Endodermal cell (in vitro differentiated cells): ENCODE measurements around the gene TES. TPM values are rescaled to one million over a fixed set of nuclear protein-coding genes. Genes with fewer than 3 reads are reported as not detected.

Source experiments
- DNase-seq: peaks from one replicate; pipeline ENCODE4 v3.0.0-alpha.2; 2017
- H3K27ac ChIP-seq: 2 replicates; pipeline ENCODE4 v1.5.1; 2013; ENCODE audit warnings: mild to moderate bottlenecking, low read depth, low read length, moderate library complexity
- H3K27me3 ChIP-seq: 2 replicates; pipeline ENCODE4 v1.6.1; 2013; ENCODE audit warnings: mild to moderate bottlenecking, low read length, moderate library complexity; ENCODE audit not compliant: insufficient read depth, control insufficient read depth, poor library complexity, severe bottlenecking
- H3K36me3 ChIP-seq: 2 replicates; pipeline ENCODE4 v1.7.0; 2013; ENCODE audit warnings: mild to moderate bottlenecking, low read length, moderate library complexity; ENCODE audit not compliant: control insufficient read depth, insufficient read depth
- H3K4me1 ChIP-seq: one replicate; pipeline ENCODE4 v1.7.0; 2013; ENCODE audit warnings: low read length; ENCODE audit not compliant: control insufficient read depth, insufficient read depth
- H3K4me3 ChIP-seq: 2 replicates; pipeline ENCODE4 v1.5.1; 2013; ENCODE audit warnings: mild to moderate bottlenecking, low read length, moderate library complexity
- H3K9ac ChIP-seq: 2 replicates; pipeline ENCODE4 v1.6.1; 2013; ENCODE audit warnings: mild to moderate bottlenecking, low read length, moderate library complexity; ENCODE audit not compliant: poor library complexity, severe bottlenecking; ENCODE audit errors: extremely low read depth
- H3K9me3 ChIP-seq: 2 replicates; pipeline ENCODE4 v1.6.1; 2013; ENCODE audit warnings: mild to moderate bottlenecking, low read length, moderate library complexity; ENCODE audit not compliant: control insufficient read depth
- H3K27ac Mint-ChIP-seq: 2 replicates; pipeline ENCODE4 v1.8.0; 2020; ENCODE audit warnings: mixed read lengths
- H3K27me3 Mint-ChIP-seq: 2 replicates; pipeline ENCODE4 v1.8.0; 2021; ENCODE audit warnings: mild to moderate bottlenecking, mixed read lengths; ENCODE audit not compliant: insufficient read depth
- H3K36me3 Mint-ChIP-seq: 2 replicates; pipeline ENCODE4 v1.8.0; 2020; ENCODE audit warnings: low read depth, mixed read lengths
- H3K4me1 Mint-ChIP-seq: 2 replicates; pipeline ENCODE4 v1.8.0; 2020; ENCODE audit warnings: mixed read lengths
- H3K4me3 Mint-ChIP-seq: 2 replicates; pipeline ENCODE4 v1.8.0; 2020; ENCODE audit warnings: mild to moderate bottlenecking, moderate library complexity, mixed read lengths
- H3K9me3 Mint-ChIP-seq: 2 replicates; pipeline ENCODE4 v1.8.0; 2020; ENCODE audit warnings: mild to moderate bottlenecking, mixed read lengths
- WGBS, 2 experiments: methylation state at CpG; one replicate each; pipeline versions ENCODE4 v1.1.5 to v1.1.7; 2013; ENCODE audit warnings: missing lambda C conversion rate in 2 of 2, mixed read lengths in 1 of 2; ENCODE audit not compliant: insufficient coverage in 1 of 2, insufficient read length in 1 of 2; 5-methylcytosine and 5-hydroxymethylcytosine counted together
- total RNA-seq, 2 donors: library from RNA; stranded (reverse); fragmentation: NEBNext Ultra II Directional in 1 of 2; extraction: Animal tissue kit (Norgen Biotek cat#: 25700) in 1 of 2; gene quantifications; 2 replicates in 1 of 2; 3 replicates in 1 of 2; pipeline ENCODE4 v1.2.1, GENCODE V29; 2021
- TF ChIP-seq, protein P1 (sequence below): fragments of 200-600 bp; sonication (generic); conservative IDR thresholded peaks from 2 replicates; pipeline ENCODE4 v1.5.0; 2021; ENCODE audit warnings: antibody characterized with exemption, mild to moderate bottlenecking

TES gene
- total RNA-seq, 2 donors from 2014 or later: 23.1 to 31.0 TPM

DNA sequence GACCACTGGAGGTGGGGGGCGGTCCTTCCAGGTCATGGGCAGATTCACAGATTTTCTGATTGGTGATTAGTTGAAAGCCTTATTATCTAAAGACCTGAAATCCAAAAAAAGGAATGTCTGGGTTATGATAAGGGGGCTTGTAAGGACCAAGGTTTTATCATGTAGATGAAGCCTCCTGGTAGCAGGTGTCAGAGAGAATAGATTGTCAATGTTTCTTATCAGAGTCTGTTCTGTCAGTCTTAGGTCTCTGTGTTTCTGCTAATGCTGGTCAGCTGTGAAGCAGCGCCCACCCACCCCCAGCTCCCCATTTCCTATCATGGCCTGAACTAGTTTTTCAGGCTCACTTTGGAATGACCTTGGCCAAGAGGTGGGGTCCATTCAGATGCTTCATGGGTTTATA lies 21.2 kb downstream of the TES start:
- no peak for DNase-seq
- TF ChIP-seq, protein P1, sequence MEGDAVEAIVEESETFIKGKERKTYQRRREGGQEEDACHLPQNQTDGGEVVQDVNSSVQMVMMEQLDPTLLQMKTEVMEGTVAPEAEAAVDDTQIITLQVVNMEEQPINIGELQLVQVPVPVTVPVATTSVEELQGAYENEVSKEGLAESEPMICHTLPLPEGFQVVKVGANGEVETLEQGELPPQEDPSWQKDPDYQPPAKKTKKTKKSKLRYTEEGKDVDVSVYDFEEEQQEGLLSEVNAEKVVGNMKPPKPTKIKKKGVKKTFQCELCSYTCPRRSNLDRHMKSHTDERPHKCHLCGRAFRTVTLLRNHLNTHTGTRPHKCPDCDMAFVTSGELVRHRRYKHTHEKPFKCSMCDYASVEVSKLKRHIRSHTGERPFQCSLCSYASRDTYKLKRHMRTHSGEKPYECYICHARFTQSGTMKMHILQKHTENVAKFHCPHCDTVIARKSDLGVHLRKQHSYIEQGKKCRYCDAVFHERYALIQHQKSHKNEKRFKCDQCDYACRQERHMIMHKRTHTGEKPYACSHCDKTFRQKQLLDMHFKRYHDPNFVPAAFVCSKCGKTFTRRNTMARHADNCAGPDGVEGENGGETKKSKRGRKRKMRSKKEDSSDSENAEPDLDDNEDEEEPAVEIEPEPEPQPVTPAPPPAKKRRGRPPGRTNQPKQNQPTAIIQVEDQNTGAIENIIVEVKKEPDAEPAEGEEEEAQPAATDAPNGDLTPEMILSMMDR: no peak
- Mint-ChIP-seq H3K4me1 (peaks cover 18% of the 10 kb centered on the region), H3K27me3 (peaks cover 6% of the 10 kb centered on the region), H3K27ac (no peak overlapping the region), H3K9me3 (no peaks in the 10 kb centered on the region), H3K36me3 (no peaks in the 10 kb centered on the region), H3K4me3 (no peak overlapping the region)
- no peaks in the 10 kb centered on the region for H3K36me3 ChIP-seq
- H3K27me3 ChIP-seq: peaks cover 26% of the 10 kb centered on the region
- no peak overlapping the region for H3K9ac ChIP-seq
- WGBS, 2 experiments: 75% methylated on average over 2 of the region's 2 CpGs; no CpG with 5 or more reads in 1 of the 2 experiments
- H3K9me3 ChIP-seq: no peaks in the 10 kb centered on the region
- H3K4me1 ChIP-seq: peaks cover 2% of the 10 kb centered on the region
- no peak overlapping the region for H3K4me3 ChIP-seq
- H3K27ac ChIP-seq: no peak overlapping the region

DNA sequence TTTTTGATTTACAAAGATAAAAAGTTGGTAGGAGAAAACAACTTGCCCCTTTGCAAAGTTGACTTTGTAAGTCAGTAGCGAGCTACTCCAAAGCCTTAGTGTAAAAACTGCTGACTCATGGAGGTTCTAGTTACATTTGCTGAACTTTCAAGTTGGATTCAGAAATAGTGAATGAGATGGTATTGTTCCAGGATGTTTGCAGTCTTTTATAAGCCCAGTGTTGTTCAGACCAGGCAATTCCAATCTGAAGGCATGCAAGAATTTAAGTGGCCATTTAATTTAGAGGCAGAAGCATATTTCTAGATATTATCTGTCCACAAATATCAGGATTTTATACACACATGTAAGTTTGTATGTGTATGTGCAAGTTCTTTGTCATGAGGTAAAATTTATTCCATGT lies 21.6 kb downstream of the TES start:
- Histone ChIP-seq H3K27me3 (peaks cover 26% of the 10 kb centered on the region), H3K4me3 (no peak overlapping the region), H3K4me1 (peaks cover 2% of the 10 kb centered on the region), H3K27ac (no peak overlapping the region), H3K9ac (no peak overlapping the region), H3K9me3 (no peaks in the 10 kb centered on the region), H3K36me3 (no peaks in the 10 kb centered on the region)
- H3K4me3 Mint-ChIP-seq: no peak overlapping the region
- DNase-seq: no peak
- H3K4me1 Mint-ChIP-seq: peaks cover 18% of the 10 kb centered on the region
- no peaks in the 10 kb centered on the region for H3K9me3 Mint-ChIP-seq
- H3K27me3 Mint-ChIP-seq: peaks cover 6% of the 10 kb centered on the region
- H3K36me3 Mint-ChIP-seq: no peaks in the 10 kb centered on the region
- TF ChIP-seq, protein P1: no peak
- 89 to 90% methylated on average over 1 of the region's 1 CpG for WGBS, 2 experiments
- H3K27ac Mint-ChIP-seq: no peak overlapping the region

DNA sequence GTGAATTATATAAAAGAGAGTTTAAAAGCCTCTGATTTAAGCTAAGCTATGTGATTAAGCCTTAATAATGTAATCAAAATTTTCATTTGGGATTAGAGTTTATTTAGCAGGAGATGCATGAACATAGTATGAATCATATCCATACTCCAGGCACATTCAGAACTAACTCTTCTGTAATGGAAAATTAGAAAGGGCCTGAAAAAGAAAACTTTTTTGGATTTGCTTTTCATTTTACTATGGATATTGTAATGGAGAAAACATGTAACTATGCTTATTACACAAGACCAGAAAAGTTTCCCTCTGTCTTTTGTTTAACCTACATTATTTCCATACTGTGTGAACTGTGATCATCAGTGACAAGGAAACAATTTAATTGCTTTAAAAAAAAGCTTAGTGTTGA lies 22.0 kb downstream of the TES start:
- peaks cover 18% of the 10 kb centered on the region for H3K4me1 Mint-ChIP-seq
- no peak for DNase-seq
- no peaks in the 10 kb centered on the region for H3K36me3 Mint-ChIP-seq
- Histone ChIP-seq H3K27me3 (peaks cover 26% of the 10 kb centered on the region), H3K4me1 (peaks cover 2% of the 10 kb centered on the region), H3K4me3 (no peak overlapping the region), H3K36me3 (no peaks in the 10 kb centered on the region), H3K9ac (no peak overlapping the region), H3K27ac (no peak overlapping the region), H3K9me3 (no peaks in the 10 kb centered on the region)
- H3K27me3 Mint-ChIP-seq: peaks cover 6% of the 10 kb centered on the region
- H3K9me3 Mint-ChIP-seq: no peaks in the 10 kb centered on the region
- no peak overlapping the region for H3K4me3 Mint-ChIP-seq
- TF ChIP-seq, protein P1: no peak
- no peak overlapping the region for H3K27ac Mint-ChIP-seq
